Umbilical cord (tissue), 2 donors: ENCODE measurements around the gene ELANE. TPM values are rescaled to one million over a fixed set of nuclear protein-coding genes. Genes with fewer than 3 reads are reported as not detected.
A peak's percentile ranks its signal among the peaks of the same experiment; 100 is the strongest.
"Not testable (repeated sequence)": the region's sequence is repeated elsewhere in the genome, so short reads cannot be mapped to it uniquely, and the experiment has no call there.

ENCODE experiments used
- DNase-seq: peaks from one replicate; pipeline ENCODE4 v3.0.0-alpha.2; 2015; ENCODE audit warnings: low spot score
- total RNA-seq: library from RNA; depleted of rRNA; stranded (reverse); fragments of >200 nt; gene quantifications from one replicate; pipeline ENCODE4 v1.2.3, GENCODE V29; 2014; ENCODE audit warnings: low replicate concordance; ENCODE audit not compliant: insufficient read depth

ELANE gene
- total RNA-seq, 1 donor from 2014 or later, result not detected

DNA sequence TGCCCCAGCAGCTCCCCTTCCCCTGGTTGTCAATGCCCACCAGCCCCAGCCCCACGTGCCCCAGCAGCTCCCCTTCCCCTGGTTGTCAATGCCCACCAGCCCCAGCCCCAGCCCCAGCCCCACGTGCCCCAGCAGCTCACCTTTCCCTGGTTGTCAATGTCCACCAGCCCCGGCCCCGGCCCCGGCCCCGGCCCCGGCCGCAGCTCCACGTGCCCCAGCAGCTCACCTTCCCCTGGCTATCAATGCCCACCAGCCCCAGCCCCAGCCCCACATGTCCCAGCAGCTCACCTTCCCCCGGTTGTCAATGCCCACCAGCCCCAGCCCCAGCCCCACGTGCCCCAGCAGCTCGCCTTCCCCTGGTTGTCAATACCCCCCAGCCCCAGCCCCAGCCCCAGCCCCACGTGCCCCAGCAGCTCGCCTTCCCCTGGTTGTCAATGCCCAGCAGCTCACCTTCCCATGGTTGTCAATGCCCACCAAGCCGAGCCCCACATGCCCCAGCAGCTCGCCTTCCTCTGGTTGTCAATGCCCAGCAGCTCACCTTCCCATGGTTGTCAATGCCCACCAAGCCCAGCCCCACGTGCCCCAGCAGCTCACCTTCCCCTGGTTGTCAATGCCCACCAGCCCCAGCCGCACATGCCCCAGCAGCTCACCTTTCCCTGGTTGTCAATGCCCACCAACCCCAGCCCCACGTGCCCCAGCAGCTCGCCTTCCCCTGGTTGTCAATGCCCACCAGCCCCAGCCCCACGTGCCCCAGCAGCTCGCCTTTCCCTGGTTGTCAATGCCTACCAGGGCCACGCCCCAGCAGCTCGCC lies 26.9 kb downstream of the ELANE start:
- DNase-seq, result not testable (repeated sequence)

DNA sequence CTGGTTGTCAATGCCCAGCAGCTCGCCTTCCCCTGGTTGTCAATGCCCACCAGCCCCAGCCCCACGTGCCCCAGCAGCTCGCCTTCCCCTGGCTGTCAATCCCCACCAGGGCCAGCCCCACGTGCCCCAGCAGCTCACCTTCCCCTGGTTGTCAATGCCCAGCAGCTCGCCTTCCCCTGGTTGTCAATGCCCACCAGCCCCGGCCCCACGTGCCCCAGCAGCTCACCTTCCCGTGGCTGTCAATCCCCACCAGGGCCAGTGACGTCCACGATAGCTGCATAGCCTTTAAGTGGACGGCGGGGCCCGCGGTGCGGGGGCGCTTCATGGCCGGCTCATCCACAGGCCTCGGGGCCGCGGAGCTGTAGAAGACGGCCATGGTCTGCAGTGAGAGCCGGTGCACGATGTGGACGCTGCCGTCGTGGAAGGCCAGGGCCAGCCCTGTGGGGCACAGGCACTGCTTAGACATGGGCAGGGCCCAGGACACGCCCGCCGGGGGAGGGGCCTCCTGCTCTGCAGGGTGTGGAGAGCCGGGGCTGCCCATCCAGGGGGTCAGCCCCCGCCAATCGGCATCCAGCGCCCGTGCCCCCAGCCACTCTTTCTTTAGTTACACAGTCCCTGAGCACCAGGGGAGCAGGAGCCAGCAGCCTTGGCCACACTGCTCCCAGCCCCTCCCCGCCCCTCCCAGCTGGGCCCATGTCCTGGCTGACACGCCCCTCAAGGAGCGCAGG lies 27.8 kb downstream of the ELANE start:
- DNase-seq, result no peak

DNA sequence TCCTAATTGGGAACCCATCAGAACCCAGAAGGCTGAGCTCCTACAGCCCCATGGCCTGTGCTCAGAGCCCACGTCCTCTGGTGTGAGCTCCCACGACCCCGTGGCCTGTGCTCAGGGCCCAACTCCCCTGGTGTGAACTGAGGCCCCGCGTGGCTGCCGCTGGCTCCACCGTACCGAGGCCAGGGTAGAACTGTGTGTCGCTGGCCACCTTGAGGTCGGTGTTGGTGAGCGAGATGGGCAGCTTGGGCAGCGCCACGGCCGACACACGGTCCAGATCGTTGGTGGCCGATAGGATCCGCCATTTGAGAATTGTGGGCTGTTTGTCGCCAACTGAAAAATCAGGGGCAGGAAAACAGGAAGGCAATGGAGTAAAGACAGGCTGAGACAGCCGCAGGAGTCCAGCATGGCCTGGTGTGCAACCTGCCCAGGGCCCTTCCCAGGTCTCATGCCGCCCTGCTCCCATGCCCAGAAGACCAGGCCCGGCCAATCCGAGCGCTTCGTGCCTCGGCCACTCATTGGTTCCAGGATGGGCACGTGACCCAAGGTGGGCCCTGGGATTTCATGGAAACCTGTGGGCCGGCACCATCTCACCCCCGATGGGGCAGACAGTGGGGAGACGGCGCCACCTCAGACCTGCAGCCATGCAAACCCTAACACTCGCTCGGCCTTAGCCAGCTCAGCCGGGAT lies 29.4 kb downstream of the ELANE start:
- DNase-seq, result no peak

DNA sequence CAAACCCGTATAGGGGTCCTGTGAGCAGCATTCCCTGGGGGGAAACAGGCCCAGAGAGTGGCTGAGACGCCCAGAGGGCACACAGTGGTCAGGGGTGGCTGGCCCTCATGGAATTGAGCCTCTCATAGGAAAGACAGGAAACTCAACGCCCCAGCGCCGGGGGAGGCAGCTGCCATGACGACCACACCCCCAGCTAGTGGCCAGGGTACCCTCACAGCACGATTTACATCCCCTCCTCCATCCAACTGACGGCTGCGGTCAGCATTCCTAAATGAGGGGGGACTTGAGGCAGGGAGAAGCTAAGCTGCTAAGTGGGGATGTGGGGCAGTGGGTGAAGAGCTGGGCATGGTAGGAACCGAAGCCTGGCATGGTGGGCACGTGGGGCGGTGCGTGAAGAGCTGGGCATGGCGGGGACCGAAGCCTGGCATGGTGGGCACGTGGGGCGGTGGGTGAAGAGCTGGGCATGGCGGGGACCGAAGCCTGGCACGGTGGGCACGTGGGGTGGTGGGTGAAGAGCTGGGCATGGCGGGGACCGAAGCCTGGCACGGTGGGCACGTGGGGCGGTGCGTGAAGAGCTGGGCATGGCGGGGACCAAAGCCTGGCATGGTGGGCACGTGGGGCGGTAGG lies 30.9 kb downstream of the ELANE start:
- no peak for DNase-seq

DNA sequence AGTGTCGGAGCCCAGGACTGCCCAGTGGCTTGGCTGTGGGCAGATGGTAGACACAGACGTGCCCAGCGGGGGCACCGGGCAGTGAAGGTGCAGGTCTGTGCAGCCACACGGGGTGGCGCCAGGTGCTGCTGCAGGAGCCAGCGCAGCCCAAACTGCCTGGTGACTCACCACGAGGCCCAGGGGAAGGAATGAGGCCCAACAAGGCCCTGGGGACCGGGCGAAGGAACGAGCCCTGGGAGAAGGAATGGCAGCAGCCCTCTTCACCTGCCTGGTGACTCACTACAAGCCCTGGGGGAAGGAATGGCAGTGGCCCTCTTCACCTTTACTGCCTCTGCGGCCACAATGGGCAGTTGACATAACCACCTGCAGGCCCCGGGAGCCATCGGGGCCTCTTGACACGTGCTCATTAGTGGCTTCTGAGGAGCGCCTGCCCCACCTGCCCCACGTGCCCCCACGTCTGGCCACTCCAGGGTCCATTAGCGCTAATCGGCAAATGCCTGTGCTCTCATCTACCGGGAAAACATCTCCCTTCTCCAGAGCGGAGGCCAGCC lies 31.6 kb downstream of the ELANE start:
- DNase-seq, result no peak

DNA sequence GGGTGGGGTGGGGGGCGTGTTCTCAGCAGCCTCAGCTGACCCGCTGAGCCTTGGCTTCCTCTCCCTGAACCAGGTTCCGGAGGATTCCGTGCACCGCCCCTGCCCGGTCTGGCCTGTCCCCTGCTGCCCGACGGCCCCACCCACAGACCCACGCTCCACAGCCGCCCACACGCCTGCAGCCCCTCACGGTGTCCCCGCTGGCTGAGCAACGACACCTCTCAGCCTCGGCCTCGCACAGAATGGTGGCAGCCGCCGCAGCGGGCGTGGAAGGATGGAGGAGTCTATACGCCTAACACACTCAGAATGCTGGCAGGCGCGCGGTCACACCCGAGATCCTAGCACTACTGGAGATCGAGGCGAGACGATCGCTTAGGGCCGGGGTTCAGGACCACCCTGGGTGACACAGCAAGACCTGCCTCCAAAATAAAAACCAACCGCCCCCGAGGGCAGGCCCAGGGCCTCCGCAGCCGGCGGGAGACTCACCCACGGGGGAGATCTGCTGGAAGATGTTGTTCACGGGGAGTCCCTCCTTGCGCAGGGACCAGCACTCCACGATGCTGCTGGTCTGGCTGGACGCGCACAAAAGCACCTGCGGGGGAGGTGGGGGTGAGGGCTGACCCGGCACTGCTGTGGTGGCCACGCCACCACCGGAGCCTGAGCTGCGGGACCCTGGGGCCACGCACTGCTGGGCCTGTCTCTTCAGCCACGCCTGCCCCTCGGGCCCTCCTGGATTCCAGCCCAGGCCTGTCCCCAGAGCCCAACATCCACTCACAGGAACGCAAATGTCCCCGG lies 32.5 kb downstream of the ELANE start:
- DNase-seq, result no peak

DNA sequence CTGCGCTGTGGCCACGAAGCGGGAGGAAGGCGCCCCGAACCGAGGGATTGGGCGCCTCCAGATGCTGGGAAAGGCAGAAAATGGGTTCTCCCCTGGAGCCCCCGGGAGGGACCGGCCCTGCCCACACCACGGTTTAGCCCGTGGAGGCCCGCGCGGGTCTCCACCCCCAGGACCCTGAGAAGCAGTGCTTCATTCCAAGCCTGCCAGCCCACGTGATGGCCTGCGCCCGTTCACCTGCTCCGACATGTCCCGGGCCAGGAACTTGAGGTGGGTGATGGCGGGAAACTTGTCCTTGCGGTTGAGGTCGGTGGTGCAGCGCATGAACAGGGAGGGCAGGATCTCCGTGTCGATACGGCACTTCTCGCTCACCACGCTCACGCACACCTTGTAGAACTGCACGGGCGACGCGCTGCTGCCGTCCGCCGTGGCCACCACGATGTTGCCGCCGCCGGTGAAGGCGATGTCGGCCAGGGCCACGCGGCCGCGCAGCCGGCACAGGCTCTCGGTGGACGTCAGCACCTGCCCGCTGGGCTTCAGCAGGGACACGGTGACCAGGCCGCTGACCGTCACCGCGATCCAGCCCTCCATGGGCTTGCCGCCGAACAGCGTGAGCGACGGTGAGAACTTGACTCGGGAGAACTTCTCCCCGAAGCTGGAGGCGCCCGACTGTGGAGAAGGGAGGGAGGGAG lies 33.6 kb downstream of the ELANE start:
- no peak for DNase-seq

DNA sequence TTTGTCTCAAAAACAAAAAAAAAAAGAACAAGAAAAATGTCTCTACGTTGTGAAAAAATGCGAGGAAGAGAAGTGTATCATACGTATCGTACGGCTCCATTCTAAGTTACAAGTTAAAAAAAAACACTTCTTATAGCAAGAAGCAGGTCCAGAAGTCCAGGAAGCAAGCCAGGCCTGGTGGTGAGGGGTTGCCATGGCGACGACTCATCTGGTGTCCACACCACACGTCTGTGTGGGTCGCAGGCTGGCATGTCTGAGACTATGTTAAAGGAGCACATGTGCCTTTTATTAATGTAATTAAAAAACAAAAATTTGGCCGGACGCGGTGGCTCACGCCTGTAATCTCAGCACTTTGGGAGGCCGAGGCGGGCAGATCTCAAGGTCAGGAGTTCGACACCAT lies 35.0 kb downstream of the ELANE start:
- no peak for DNase-seq

DNA sequence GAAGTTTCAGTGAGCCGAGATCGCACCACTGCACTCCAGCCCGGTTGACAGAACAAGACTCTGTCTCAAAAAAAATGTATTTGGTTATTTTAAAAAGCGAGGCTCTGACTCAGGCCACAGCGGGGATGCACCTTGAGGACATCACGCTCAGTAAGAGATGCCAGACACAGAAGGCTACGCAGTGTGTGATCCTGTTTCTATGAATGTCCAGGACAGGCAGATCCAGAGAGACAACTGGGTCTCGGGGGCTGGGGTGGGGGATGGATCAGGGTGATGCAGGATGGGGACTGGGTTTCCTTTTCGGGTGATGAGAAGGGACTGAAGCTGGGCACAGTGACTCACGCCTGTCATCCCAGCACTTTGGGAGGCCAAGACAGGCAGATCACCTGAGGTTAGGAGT lies 35.5 kb downstream of the ELANE start:
- no peak for DNase-seq

DNA sequence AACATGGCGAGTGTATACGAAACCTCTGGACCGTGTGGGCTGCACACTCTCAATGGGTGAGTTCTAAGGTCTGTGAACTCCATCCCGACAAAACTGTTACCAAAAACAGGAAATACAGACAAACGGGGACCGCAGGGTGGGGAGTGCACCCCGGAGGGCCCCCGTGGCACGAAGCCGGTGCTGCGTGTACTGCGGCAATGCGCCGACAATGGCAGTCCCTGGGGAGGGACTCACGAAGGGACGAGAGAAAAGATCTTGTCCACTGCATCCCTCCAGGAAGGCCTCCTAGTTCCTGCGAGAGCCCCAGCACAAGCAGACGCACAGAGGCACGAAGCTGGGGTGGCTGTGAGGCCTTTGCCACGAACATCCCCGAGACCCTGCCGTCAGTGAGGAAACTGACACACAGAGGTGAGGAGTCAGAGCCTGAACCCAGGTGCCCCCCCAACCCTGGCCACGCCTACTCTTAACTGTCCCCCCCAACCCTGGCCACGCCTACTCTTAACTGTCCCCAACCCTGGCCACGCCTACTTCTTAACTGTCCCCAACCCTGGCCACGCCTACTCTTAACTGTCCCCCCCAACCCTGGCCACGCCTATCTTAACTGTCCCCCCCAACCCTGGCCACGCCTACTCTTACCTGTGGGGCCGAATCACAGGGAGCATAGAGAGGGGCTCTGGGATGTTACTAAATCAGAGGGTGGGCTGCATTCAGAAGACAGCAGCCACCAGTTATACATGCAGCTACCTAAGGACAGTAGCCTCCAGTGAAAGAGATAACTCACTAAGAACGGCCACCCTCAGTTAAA lies 36.7 kb downstream of the ELANE start:
- DNase-seq, result no peak

DNA sequence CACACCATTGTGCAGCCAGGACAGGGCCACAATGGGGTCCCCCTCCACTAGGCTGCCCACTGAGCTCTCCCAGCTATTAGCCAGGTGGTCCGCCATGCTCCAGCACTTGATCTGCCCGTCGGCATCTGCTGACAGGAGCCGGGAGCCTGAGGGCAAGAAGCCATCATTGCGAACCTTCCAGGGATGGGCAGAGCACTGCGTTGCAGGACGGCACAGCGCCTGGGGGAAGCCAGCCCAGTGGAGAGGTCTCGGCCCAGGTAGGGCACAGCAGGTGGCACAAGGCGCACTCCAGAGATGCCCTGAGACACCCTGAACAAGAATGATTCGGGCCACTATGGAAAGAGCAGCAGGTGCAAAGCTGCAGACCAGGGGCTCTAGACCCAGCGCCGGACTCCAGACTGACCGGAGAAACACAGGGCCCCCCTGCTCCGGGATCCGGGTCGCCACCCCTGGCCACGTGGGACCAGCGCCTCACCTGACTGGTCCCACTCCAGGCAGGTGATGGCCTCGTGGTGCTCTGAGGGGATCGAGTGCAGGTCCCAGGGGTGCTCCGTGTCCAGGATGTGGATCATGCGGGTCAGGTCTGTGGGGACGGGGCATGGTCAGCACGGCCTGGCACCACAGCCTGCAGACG lies 37.7 kb downstream of the ELANE start:
- DNase-seq, result no peak

DNA sequence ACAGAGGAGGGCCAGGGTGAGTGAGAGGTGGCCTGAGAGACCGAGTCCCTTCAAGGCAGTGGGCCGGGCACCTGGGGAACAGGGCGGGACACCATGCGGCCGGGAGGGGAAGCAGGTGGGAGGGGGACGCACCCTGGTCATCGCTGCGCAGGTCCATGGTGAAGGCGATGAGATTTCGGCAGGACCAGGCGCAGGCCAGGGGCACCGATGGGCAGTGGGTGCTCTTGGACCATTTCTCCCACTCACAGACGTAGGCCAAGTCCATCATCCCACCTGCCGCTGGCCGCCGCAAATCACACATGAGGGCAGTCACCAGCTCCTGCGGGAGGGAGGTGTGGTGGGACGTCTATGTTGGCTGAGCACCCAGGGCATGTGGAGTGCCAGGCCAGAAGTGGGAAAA lies 38.7 kb downstream of the ELANE start:
- DNase-seq, result no peak

DNA sequence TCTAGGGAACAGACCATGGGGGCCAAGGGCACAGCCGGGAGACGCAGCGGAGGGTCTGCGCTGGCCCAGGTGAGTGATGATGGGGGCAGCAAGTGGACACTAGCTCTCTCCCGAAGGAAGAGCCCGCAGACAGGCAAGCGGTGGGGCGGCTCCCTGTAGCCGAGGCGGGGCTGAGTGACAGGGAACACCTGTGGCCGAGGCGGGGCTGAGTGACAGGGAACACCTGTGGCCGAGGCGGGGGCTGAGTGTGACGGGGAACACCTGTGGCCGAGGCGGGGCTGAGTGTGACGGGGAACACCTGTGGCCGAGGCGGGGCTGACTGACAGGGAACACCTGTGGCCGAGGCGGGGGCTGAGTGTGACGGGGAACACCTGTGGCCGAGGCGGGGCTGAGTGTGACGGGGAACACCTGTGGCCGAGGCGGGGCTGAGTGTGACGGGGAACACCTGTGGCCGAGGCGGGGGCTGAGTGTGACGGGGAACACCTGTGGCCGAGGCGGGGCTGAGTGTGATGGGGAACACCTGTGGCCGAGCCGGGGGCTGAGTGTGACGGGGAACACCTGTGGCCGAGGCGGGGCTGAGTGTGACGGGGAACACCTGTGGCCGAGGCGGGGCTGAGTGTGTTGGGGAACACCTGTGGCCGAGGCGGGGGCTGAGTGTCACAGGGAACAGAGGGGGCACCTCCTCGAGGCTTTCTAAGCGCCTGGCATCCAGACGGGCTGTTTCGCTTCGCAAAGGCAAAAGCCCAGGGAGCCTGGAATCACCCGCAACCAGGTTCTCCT lies 39.5 kb downstream of the ELANE start:
- not testable (repeated sequence) for DNase-seq

DNA sequence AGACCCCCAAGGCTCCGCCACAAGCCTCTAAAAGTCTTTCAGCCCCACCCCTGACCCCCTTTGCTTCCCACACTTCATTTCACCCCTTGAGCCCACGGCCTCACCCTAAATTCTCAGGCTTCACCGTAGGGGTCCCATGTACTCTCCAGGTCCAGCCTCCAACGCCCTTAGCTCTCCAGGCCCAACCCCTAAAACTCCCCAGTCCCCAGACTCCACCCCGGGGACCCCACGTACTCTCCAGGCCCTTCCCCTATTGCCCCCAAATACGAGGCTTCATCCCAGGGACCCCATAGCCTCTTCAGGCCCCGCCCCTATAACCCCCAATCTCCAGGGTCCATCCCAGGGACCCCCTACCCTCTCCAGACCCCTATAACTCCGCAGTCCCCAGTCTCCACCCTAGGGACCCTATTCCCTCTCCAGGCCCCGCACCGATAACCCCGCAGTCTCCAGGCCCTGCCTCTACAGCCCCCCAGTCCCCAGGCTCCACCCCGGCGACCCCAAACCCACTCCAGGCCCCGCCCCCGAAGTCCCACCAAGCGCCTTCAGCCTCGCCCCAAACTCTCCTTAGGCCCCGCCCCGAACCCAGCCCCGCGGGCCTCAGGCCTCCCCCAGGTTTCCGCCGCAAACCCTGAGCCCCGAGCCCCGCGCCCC lies 40.3 kb downstream of the ELANE start:
- DNase-seq, result no peak

DNA sequence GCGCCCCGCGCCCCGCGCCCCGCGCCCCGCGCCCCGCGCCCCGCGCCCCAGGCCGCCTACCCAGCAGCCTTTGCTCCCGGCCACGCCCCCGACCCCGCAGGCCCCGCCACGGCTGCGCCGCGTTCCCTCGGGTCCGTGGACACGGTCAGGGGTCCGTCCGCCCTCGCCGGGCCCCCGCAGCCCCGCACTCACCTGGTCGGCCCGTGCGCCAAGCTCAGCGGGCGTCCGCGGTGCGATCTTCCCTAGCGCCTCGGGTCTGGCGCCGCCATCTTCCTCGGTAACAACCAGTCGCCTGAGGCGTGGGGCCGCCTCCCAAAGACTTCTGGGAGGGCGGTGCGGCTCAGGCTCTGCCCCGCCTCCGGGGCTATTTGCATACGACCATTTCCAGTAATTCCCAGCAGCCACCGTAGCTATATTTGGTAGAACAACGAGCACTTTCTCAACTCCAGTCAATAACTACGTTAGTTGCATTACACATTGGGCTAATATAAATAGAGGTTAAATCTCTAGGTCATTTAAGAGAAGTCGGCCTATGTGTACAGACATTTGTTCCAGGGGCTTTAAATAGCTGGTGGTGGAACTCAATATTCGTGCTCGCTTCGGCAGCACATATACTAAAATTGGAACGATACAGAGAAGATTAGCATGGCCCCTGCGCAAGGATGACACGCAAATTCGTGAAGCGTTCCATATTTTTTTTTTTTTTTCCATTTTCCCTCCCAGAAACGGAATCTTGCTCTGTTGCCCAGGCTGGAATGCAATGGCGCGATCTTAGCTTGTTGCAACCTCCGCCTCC lies 41.0 kb downstream of the ELANE start, which contains the start of the genes MED16 and RNU6-9:
MED16 (minus strand) TSS at position 294 of the 796 bp plus-strand sequence. CDS start 2,056 bp downstream, outside the sequence.
RNU6-9 (plus strand) TSS at position 591 of the 796 bp plus-strand sequence.
- peak; percentile 97 for DNase-seq

DNA sequence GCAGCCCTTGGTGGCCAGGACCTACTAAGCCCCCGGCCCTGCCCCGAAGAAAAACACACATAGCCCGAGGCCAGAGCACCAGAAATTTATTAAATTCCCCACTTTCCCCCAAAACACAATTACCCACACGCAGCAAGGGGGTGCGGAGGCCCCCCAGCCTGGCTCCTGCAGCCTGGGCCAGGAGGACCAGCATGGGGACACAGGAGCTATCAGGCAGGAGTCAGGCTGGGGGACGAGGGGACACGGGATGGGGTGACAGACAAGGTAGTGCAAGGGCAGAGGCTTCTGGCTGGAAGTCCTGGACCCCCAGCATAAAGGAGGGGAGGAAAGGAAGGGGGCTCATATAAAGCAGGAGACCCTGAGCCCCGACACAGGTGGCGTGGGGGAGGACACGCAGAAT lies 44.3 kb downstream of the ELANE start:
- DNase-seq, result no peak

DNA sequence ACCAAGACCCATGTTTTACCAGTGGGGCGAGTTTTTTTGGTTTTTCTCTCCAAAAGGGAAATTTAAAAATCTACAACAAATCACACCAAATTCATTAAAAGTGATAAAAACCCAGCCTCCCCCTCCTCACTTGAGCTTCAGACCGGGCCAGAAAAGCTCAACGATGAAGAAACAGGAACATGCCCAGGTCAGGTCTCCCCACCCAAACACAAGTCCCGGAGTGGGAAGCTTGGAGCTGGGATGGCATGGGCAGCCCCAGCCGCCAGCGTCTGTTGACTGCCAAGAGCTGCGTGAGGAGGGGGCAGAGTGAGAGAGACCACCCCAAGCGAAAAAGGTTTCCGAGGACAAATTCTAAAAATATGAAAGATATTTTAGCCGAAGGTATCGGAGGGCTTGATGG lies 44.9 kb downstream of the ELANE start:
- no peak for DNase-seq
